CD4-positive, alpha-beta T cell treated with Interleukin-15 for 4 hours (primary cell): ENCODE results near the gene PLEKHA3.
"Not testable (repeated sequence)": the region's sequence is repeated elsewhere in the genome, so short reads cannot be mapped to it uniquely, and the experiment has no call there.

Source experiments
- DNase-seq: peaks from one replicate; pipeline ENCODE4 v3.0.0-alpha.2; 2020; ENCODE audit warnings: low spot score

PLEKHA3 gene

GRCh38 chr2:178523596-178524134, 43.4 kb downstream of the PLEKHA3 start:
- no peak for DNase-seq

GRCh38 chr2:178525010-178525409, 44.8 kb downstream of the PLEKHA3 start:
- not testable (repeated sequence) for DNase-seq

- DNase-seq, result not testable (repeated sequence)
Observed at GRCh38 chr2:178525460-178525859, 45.2 kb downstream of the PLEKHA3 start.

GRCh38 chr2:178526256-178526655, 46.0 kb downstream of the PLEKHA3 start:
- no peak for DNase-seq

GRCh38 chr2:178527592-178527991, 47.3 kb downstream of the PLEKHA3 start:
- DNase-seq, result no peak

- no peak for DNase-seq
Observed at GRCh38 chr2:178528647-178529046, 48.4 kb downstream of the PLEKHA3 start.

- DNase-seq, result no peak
Observed at GRCh38 chr2:178529194-178529593, 48.9 kb downstream of the PLEKHA3 start.

GRCh38 chr2:178530131-178530530, 49.9 kb downstream of the PLEKHA3 start:
- no peak for DNase-seq

- DNase-seq, result no peak
Observed at GRCh38 chr2:178530625-178531142, 50.4 kb downstream of the PLEKHA3 start.

GRCh38 chr2:178531168-178531567, 50.9 kb downstream of the PLEKHA3 start:
- no peak for DNase-seq

- DNase-seq, result no peak
Observed at GRCh38 chr2:178536037-178536436, 55.8 kb downstream of the PLEKHA3 start.

- DNase-seq, result no peak
Observed at GRCh38 chr2:178542161-178542560, 61.9 kb downstream of the PLEKHA3 start.

- DNase-seq, result no peak
Observed at GRCh38 chr2:178542569-178542968, 62.3 kb downstream of the PLEKHA3 start.

GRCh38 chr2:178550352-178550751, 70.1 kb downstream of the PLEKHA3 start:
- no peak for DNase-seq

GRCh38 chr2:178553047-178553446, 72.8 kb downstream of the PLEKHA3 start:
- DNase-seq, result no peak
